Measurements from ENCODE around the gene PLEKHS1. TPM values are rescaled to one million over a fixed set of nuclear protein-coding genes. Genes with fewer than 3 reads are reported as not detected.

PLEKHS1 gene
- total and polyA plus RNA-seq, 4 donors, result under 0.01 TPM; not detected in 3

GRCh38 chr10:113716109-113716910 lies 35.2 kb upstream of the PLEKHS1 start:
- 47% methylated on average over 2 of the region's 2 CpGs for WGBS
- TF ChIP-seq HNF4G (IDR thresholded peaks at IDR 0.05), result no peak
- TF ChIP-seq HNF4A (conservative IDR thresholded peaks at IDR 0.05), result no peak
- no peak for TF ChIP-seq CTCF (IDR thresholded peaks at IDR 0.05; ENCODE audit: low read depth, low read length, missing input control)
- no peak for TF ChIP-seq RXRA (IDR thresholded peaks at IDR 0.05)
- no peak for TF ChIP-seq ZBTB33 (IDR thresholded peaks at IDR 0.05)
- TF ChIP-seq REST (IDR thresholded peaks at IDR 0.05), result no peak
- no peak for TF ChIP-seq SP1 (IDR thresholded peaks at IDR 0.05)
- TF ChIP-seq JUND (IDR thresholded peaks at IDR 0.05), result no peak
- no peak for TF ChIP-seq YY1 (IDR thresholded peaks at IDR 0.05)
- TF ChIP-seq NR2F2 (IDR thresholded peaks at IDR 0.05), result no peak
- no peak for TF ChIP-seq RAD21 (IDR thresholded peaks at IDR 0.05)
- TF ChIP-seq MAX (IDR thresholded peaks at IDR 0.05), result no peak
- no peak for TF ChIP-seq FOXA2 (IDR thresholded peaks at IDR 0.05)
- TF ChIP-seq GABPA (IDR thresholded peaks at IDR 0.05 in 1 of 2, conservative IDR thresholded peaks at IDR 0.05 in 1 of 2), result no peak
- TF ChIP-seq TAF1 (conservative IDR thresholded peaks at IDR 0.05), result no peak
- no peak for TF ChIP-seq FOXA1 (IDR thresholded peaks at IDR 0.05)
- TF ChIP-seq ATF3 (IDR thresholded peaks at IDR 0.05), result no peak
- no peak for TF ChIP-seq EGR1 (IDR thresholded peaks at IDR 0.05; ENCODE audit: low read depth in 2 of 2)
- Histone ChIP-seq H3K27me3 (ENCODE audit: control insufficient read depth in 4 of 4, insufficient read depth in 4 of 4, low read length in 3 of 4) (no peaks in the 10 kb centered on the region), H3K36me3 (ENCODE audit: control insufficient read depth in 4 of 4, insufficient read depth in 3 of 4, low read depth in 1 of 4, low read length in 3 of 4) (peaks cover 3 to 18% (median 8%) of the 10 kb centered on the region in 4 donors), H3K4me1 (ENCODE audit: control insufficient read depth in 4 of 4, insufficient read depth in 4 of 4, low read length in 3 of 4) (no peaks in the 10 kb centered on the region), H3K9ac (ENCODE audit: low read depth in 1 of 2, low read length in 2 of 2) (no peak overlapping the region), H3K4me3 (ENCODE audit: low read depth in 1 of 3, low read length in 3 of 3) (no peak overlapping the region), H3K27ac (ENCODE audit: low read depth in 1 of 2, low read length in 2 of 2) (no peak overlapping the region), H3K9me3 (ENCODE audit: control insufficient read depth in 4 of 4, low read length in 3 of 4) (no peaks in the 10 kb centered on the region)
- DNase-seq (ENCODE audit: low spot score), result no peak

All from liver (tissue), 9 donors.